ENCODE measurements around the gene KIAA1217. TPM values are rescaled to one million over a fixed set of nuclear protein-coding genes. Genes with fewer than 3 reads are reported as not detected.

Gene KIAA1217
- total RNA-seq, 1 experiment from 2014 or later: 7.8 TPM

DNA sequence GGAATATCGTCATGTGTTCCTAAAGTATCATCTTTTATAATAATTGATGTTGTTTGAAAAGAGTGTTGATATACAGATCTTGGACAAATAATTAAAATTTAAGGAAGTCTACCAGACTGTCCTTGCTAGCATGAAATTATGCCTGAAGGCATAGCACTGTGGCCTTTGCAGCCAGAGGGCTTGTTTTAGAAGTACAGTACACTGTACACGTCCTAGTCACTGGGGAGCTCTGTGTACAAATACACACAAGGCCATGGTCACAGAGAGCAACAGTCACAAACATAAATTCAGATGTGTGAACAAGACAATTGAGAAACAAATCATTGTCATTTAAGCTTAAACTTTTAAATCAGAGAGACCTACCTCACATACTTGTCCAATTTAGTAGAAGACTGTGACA is 133.0 kb downstream of the KIAA1217 start:
- RAD21 ChIA-PET (ENCODE audit: low non-redundant PET in 1 of 2, low total read pairs in 2 of 2, uncharacterized antibody in 2 of 2, unreplicated experiment in 2 of 2): no interaction called here
- no TSS peak for BruUV-seq (replicated peaks)
- H3K4me3 ChIP-seq (replicated peaks in 1 of 2; ENCODE audit: low read depth in 1 of 2, low read length in 2 of 2): no peak overlapping the region
- H4K20me1 ChIP-seq (ENCODE audit: insufficient read depth): no peaks in the 10 kb centered on the region
- no peak for ATAC-seq
- H3K4me2 ChIP-seq (ENCODE audit: low read length): no peak overlapping the region
- H3K27me3 ChIP-seq (ENCODE audit: insufficient read depth, low read length): peaks cover 20% of the 10 kb centered on the region
- CTCF ChIA-PET: no interaction called here
- intact Hi-C loops (cut with micrococcal nuclease): no loop called here
- H3K79me2 ChIP-seq (ENCODE audit: insufficient read depth, low read length): no peaks in the 10 kb centered on the region
- H3K36me3 ChIP-seq (ENCODE audit: control insufficient read depth in 1 of 2, insufficient read depth in 2 of 2, low read length in 2 of 2): no peaks in the 10 kb centered on the region
- H3K9ac ChIP-seq (ENCODE audit: low read length): no peak overlapping the region
- H3K4me1 ChIP-seq (ENCODE audit: control insufficient read depth in 1 of 2, insufficient read depth in 2 of 2, low read length in 2 of 2): no peaks in the 10 kb centered on the region
- no peak overlapping the region for H2AFZ ChIP-seq (ENCODE audit: low read depth, low read length, poor library complexity, severe bottlenecking)
- DNase-seq (ENCODE audit: low read depth, low spot score): no peak
- no peak overlapping the region for H3K27ac ChIP-seq (ENCODE audit: low read depth, low read length)
- H3K9me2 ChIP-seq (ENCODE audit: insufficient read depth): no peaks in the 10 kb centered on the region
- no peaks in the 10 kb centered on the region for H3K9me3 ChIP-seq (ENCODE audit: control insufficient read depth in 1 of 2, insufficient read depth in 1 of 2, low read depth in 1 of 2, low read length in 2 of 2)
- POLR2A ChIA-PET: no interaction called here
- TF ChIP-seq YY1 (IDR thresholded peaks at IDR 0.05; ENCODE audit: extremely low read depth, insufficient replicate concordance, low read depth, low read length): no peak
- TF ChIP-seq, protein P1, sequence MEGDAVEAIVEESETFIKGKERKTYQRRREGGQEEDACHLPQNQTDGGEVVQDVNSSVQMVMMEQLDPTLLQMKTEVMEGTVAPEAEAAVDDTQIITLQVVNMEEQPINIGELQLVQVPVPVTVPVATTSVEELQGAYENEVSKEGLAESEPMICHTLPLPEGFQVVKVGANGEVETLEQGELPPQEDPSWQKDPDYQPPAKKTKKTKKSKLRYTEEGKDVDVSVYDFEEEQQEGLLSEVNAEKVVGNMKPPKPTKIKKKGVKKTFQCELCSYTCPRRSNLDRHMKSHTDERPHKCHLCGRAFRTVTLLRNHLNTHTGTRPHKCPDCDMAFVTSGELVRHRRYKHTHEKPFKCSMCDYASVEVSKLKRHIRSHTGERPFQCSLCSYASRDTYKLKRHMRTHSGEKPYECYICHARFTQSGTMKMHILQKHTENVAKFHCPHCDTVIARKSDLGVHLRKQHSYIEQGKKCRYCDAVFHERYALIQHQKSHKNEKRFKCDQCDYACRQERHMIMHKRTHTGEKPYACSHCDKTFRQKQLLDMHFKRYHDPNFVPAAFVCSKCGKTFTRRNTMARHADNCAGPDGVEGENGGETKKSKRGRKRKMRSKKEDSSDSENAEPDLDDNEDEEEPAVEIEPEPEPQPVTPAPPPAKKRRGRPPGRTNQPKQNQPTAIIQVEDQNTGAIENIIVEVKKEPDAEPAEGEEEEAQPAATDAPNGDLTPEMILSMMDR (IDR thresholded peaks at IDR 0.05 in 2 of 3, conservative IDR thresholded peaks at IDR 0.05 in 1 of 3; ENCODE audit: borderline replicate concordance in 1 of 3, insufficient read depth in 1 of 3, low read depth in 2 of 3, low read length in 2 of 3): no peak
- TF ChIP-seq RAD21 (IDR thresholded peaks at IDR 0.05; ENCODE audit: low read depth): no peak
- no peak for TF ChIP-seq TCF7L2 (IDR thresholded peaks at IDR 0.05; ENCODE audit: borderline replicate concordance, extremely low read depth, insufficient read depth, insufficient read length)
- TF ChIP-seq, protein P2, sequence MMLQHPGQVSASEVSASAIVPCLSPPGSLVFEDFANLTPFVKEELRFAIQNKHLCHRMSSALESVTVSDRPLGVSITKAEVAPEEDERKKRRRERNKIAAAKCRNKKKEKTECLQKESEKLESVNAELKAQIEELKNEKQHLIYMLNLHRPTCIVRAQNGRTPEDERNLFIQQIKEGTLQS (IDR thresholded peaks at IDR 0.05): no peak
- TF ChIP-seq, protein P3, sequence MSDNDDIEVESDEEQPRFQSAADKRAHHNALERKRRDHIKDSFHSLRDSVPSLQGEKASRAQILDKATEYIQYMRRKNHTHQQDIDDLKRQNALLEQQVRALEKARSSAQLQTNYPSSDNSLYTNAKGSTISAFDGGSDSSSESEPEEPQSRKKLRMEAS (IDR thresholded peaks at IDR 0.05): no peak

DNA sequence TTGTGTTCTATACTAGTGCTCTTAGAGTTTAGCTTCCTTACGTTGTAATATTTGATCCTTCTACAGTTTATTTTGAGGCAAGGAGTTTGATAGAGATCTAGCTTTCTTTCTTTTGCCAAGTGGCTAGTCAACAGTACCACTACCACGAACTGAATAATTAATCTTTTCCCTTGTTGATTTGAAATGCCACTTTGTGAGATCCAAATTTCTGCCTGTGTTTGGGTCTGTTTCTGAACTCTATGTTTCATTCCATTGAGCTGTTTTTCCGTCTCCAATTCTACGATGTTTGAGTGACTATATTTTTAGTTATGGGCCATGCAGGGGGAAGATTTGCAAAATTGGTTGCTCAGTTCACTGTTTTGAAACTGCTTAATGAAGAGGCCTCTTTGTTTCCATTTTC is 134.7 kb downstream of the KIAA1217 start:
- ChIA-PET CTCF (no interaction called here), POLR2A (no interaction called here)
- no peak overlapping the region for H3K4me2 ChIP-seq (ENCODE audit: low read length)
- TF ChIP-seq ZNF274 (IDR thresholded peaks at IDR 0.05; ENCODE audit: low read depth, low read length): no peak
- TF ChIP-seq, protein P1 (IDR thresholded peaks at IDR 0.05 in 2 of 3, conservative IDR thresholded peaks at IDR 0.05 in 1 of 3; ENCODE audit: borderline replicate concordance in 1 of 3, insufficient read depth in 1 of 3, low read depth in 2 of 3, low read length in 2 of 3): no peak
- no peak for TF ChIP-seq POLR2AphosphoS5 (IDR thresholded peaks at IDR 0.05; ENCODE audit: low read depth, low read length)
- no peak for TF ChIP-seq CBX3 (IDR thresholded peaks at IDR 0.05; ENCODE audit: low read depth)
- no peak for TF ChIP-seq ZFX (IDR thresholded peaks at IDR 0.05)
- TF ChIP-seq, protein P2 (IDR thresholded peaks at IDR 0.05): no peak

More for the DNA sequence above, 134.7 kb downstream of the KIAA1217 start:
- no peak overlapping the region for H2AFZ ChIP-seq (ENCODE audit: low read depth, low read length, poor library complexity, severe bottlenecking)
- no peaks in the 10 kb centered on the region for H3K4me1 ChIP-seq (ENCODE audit: control insufficient read depth in 1 of 2, insufficient read depth in 2 of 2, low read length in 2 of 2)
- H3K9me2 ChIP-seq (ENCODE audit: insufficient read depth): no peaks in the 10 kb centered on the region
- H3K27ac ChIP-seq (ENCODE audit: low read depth, low read length): no peak overlapping the region
- peaks cover 13% of the 10 kb centered on the region for H3K27me3 ChIP-seq (ENCODE audit: insufficient read depth, low read length)
- no peaks in the 10 kb centered on the region for H3K79me2 ChIP-seq (ENCODE audit: insufficient read depth, low read length)
- no peak overlapping the region for H3K9ac ChIP-seq (ENCODE audit: low read length)
- no peak for ATAC-seq
- RAD21 ChIA-PET (ENCODE audit: low non-redundant PET in 1 of 2, low total read pairs in 2 of 2, uncharacterized antibody in 2 of 2, unreplicated experiment in 2 of 2): no interaction called here
- no peaks in the 10 kb centered on the region for H4K20me1 ChIP-seq (ENCODE audit: insufficient read depth)
- H3K9me3 ChIP-seq (ENCODE audit: control insufficient read depth in 1 of 2, insufficient read depth in 1 of 2, low read depth in 1 of 2, low read length in 2 of 2): no peaks in the 10 kb centered on the region
- intact Hi-C loops (cut with micrococcal nuclease): no loop called here
- BruUV-seq (replicated peaks): no TSS peak
- DNase-seq (ENCODE audit: low read depth, low spot score): no peak
- no peak overlapping the region for H3K4me3 ChIP-seq (replicated peaks in 1 of 2; ENCODE audit: low read depth in 1 of 2, low read length in 2 of 2)
- H3K36me3 ChIP-seq (ENCODE audit: control insufficient read depth in 1 of 2, insufficient read depth in 2 of 2, low read length in 2 of 2): no peaks in the 10 kb centered on the region
